ENCODE results near the gene CFAP77.
A peak's percentile ranks its signal among the peaks of the same experiment; 100 is the strongest.

The CFAP77 gene

GRCh38 chr9:132410642-132411041, 631 bp downstream of the CFAP77 start:
- DNase-seq, result peak; percentile 23

- DNase-seq, result peak; percentile 70
These were observed 1.1 kb downstream of the CFAP77 start for GRCh38 chr9:132411091-132411508.

- DNase-seq, result peak; percentile 29
These were observed 2.1 kb downstream of the CFAP77 start for GRCh38 chr9:132412089-132412488.

- DNase-seq, result no peak
These were observed 3.9 kb downstream of the CFAP77 start for GRCh38 chr9:132413926-132414325.

GRCh38 chr9:132414731-132415130, 4.7 kb downstream of the CFAP77 start:
- no peak for DNase-seq

GRCh38 chr9:132415181-132415580, 5.2 kb downstream of the CFAP77 start:
- no peak for DNase-seq

- DNase-seq, result no peak
These were observed 8.8 kb downstream of the CFAP77 start for GRCh38 chr9:132418726-132419363.

- no peak for DNase-seq
These were observed 12.6 kb downstream of the CFAP77 start for GRCh38 chr9:132422574-132422973.

- no peak for DNase-seq
These were observed 13.5 kb downstream of the CFAP77 start for GRCh38 chr9:132423503-132423902.

- DNase-seq, result no peak
These were observed 15.1 kb downstream of the CFAP77 start for GRCh38 chr9:132424857-132425674.

- DNase-seq, result no peak
These were observed 15.7 kb downstream of the CFAP77 start for GRCh38 chr9:132425675-132426062.

GRCh38 chr9:132426639-132427414, 16.8 kb downstream of the CFAP77 start:
- no peak for DNase-seq

GRCh38 chr9:132430998-132431397, 21.0 kb downstream of the CFAP77 start:
- no peak for DNase-seq

- no peak for DNase-seq
These were observed 24.9 kb downstream of the CFAP77 start for GRCh38 chr9:132434881-132435280.

- DNase-seq, result no peak
These were observed 29.1 kb downstream of the CFAP77 start for GRCh38 chr9:132439153-132439552.

GRCh38 chr9:132440735-132441134, 30.7 kb downstream of the CFAP77 start:
- DNase-seq, result no peak

- no peak for DNase-seq
These were observed 31.4 kb downstream of the CFAP77 start for GRCh38 chr9:132441404-132441803.

- DNase-seq, result no peak
These were observed 34.1 kb downstream of the CFAP77 start for GRCh38 chr9:132443951-132444607.

- DNase-seq, result no peak
These were observed 36.9 kb downstream of the CFAP77 start for GRCh38 chr9:132446887-132447286.

GRCh38 chr9:132447346-132447745, 37.3 kb downstream of the CFAP77 start:
- no peak for DNase-seq

- no peak for DNase-seq
These were observed 37.9 kb downstream of the CFAP77 start for GRCh38 chr9:132447902-132448301.

GRCh38 chr9:132451276-132451675, 41.3 kb downstream of the CFAP77 start:
- DNase-seq, result no peak

GRCh38 chr9:132456241-132456640, 46.2 kb downstream of the CFAP77 start:
- DNase-seq, result no peak
